HL-60 (cell line): ENCODE data around the gene GNAT2.

Experiments
- CTCF ChIP-seq: IDR thresholded peaks from one replicate; pipeline ENCODE4 v1.5.1; 2011; ENCODE audit warnings: low read length, control low read depth, inconsistent platforms; ENCODE audit not compliant: insufficient read depth
- GABPA ChIP-seq: IDR thresholded peaks from 2 replicates; pipeline ENCODE4 v1.6.1; 2012; ENCODE audit warnings: low read depth
- POLR2AphosphoS5 ChIP-seq: IDR thresholded peaks from 2 replicates; pipeline ENCODE4 v1.6.1; 2012; ENCODE audit warnings: low read depth
- REST ChIP-seq: IDR thresholded peaks from 2 replicates; pipeline ENCODE4 v1.6.1; 2012; ENCODE audit warnings: low read depth; ENCODE audit not compliant: insufficient replicate concordance

- no peak for TF ChIP-seq CTCF
- no peak for TF ChIP-seq GABPA
- TF ChIP-seq REST, result no peak
- TF ChIP-seq POLR2AphosphoS5, result no peak
Measured at GRCh38 chr1:109556563-109556962, 62.9 kb downstream of the GNAT2 start.
